IMR-90 (cell line): Measurements from ENCODE around the gene CDK5R1. TPM values are rescaled to one million over a fixed set of nuclear protein-coding genes. Genes with fewer than 3 reads are reported as not detected.

ENCODE experiments used
- ATAC-seq: fragments of 200-7000 bp; cut with Tn5 transposase; 2 replicates; pipeline ENCODE4 v1.9.1; 2020; ENCODE audit warnings: low read depth, mild to moderate bottlenecking, moderate library complexity
- BruUV-seq: library from RNA; stranded (reverse); fragments of 400-500 nt; replicated peaks from 2 replicates; lab custom pipeline; 2021; lab: Mats Ljungman, UMichigan
- CTCF ChIA-PET: fragments of 300-600 bp; formaldehyde crosslinking; extraction: SDS; loops from one replicate; lab custom pipeline; 2021; ENCODE audit warnings: antibody characterized with exemption; lab: Yijun Ruan, JAX
- POLR2A ChIA-PET: fragments of 300-600 bp; sonication (Branson Sonifier 250); formaldehyde crosslinking; loops from one replicate; lab custom pipeline; 2022; ENCODE audit warnings: antibody characterized with exemption; ENCODE audit not compliant: unreplicated experiment; lab: Charles Lee
- DNase-seq: peaks from one replicate; pipeline ENCODE4 v3.0.0; 2013
- H2AFZ ChIP-seq: replicated peaks from 2 replicates; pipeline ENCODE3; 2013; ENCODE audit warnings: low read length, mild to moderate bottlenecking; ENCODE audit not compliant: poor library complexity
- H2AK5ac ChIP-seq: 2 replicates; pipeline ENCODE4 v1.6.1; 2013; ENCODE audit warnings: low read depth, low read length, inconsistent platforms
- H2AK9ac ChIP-seq: replicated peaks from 2 replicates; pipeline ENCODE3; 2013; ENCODE audit warnings: mild to moderate bottlenecking, low read depth, low read length, moderate library complexity; ENCODE audit not compliant: poor library complexity
- H2BK120ac ChIP-seq: 2 replicates; pipeline ENCODE4 v1.6.1; 2013; ENCODE audit warnings: low read depth, low read length, inconsistent platforms
- H2BK15ac ChIP-seq: 3 replicates; pipeline ENCODE4 v1.6.1; 2013; ENCODE audit warnings: low read depth, low read length, inconsistent platforms
- H2BK20ac ChIP-seq: 2 replicates; pipeline ENCODE4 v1.6.1; 2013; ENCODE audit warnings: low read depth, mild to moderate bottlenecking, inconsistent platforms, low read length, moderate library complexity
- H2BK5ac ChIP-seq: 2 replicates; pipeline ENCODE4 v1.6.1; 2013; ENCODE audit warnings: mild to moderate bottlenecking, low read depth, low read length, inconsistent platforms; ENCODE audit not compliant: poor library complexity, severe bottlenecking
- H3K14ac ChIP-seq: replicated peaks from 2 replicates; pipeline ENCODE4 v1.6.1; 2013; ENCODE audit warnings: low read depth, low read length, inconsistent platforms
- H3K18ac ChIP-seq: 2 replicates; pipeline ENCODE4 v1.6.1; 2013; ENCODE audit warnings: low read depth, low read length, control low read depth
- H3K23ac ChIP-seq: 2 replicates; pipeline ENCODE4 v1.6.1; 2013; ENCODE audit warnings: low read depth, low read length, inconsistent platforms
- H3K27ac ChIP-seq: 2 replicates; pipeline ENCODE4 v1.5.1; 2013; ENCODE audit warnings: mild to moderate bottlenecking, control low read depth, low read length; ENCODE audit not compliant: insufficient read depth
- H3K27me3 ChIP-seq: 2 replicates; pipeline ENCODE4 v1.6.1; 2013; ENCODE audit warnings: low read length; ENCODE audit not compliant: control insufficient read depth, insufficient read depth
- H3K36me3 ChIP-seq: 2 replicates; pipeline ENCODE4 v1.6.1; 2013; ENCODE audit warnings: low read length, mixed read lengths; ENCODE audit not compliant: control insufficient read depth, insufficient read depth
- H3K4ac ChIP-seq: 2 replicates; pipeline ENCODE4 v1.6.1; 2013; ENCODE audit warnings: low read depth, low read length, inconsistent platforms
- H3K4me1 ChIP-seq: 2 replicates; pipeline ENCODE4 v1.6.1; 2013; ENCODE audit warnings: low read length, mixed read lengths; ENCODE audit not compliant: control insufficient read depth, insufficient read depth
- H3K4me2 ChIP-seq: 2 replicates; pipeline ENCODE4 v1.6.1; 2013; ENCODE audit warnings: low read depth, mild to moderate bottlenecking, control low read depth, low read length, moderate library complexity
- H3K4me3 ChIP-seq: 2 replicates; pipeline ENCODE4 v1.5.1; 2013; ENCODE audit warnings: low read depth, mild to moderate bottlenecking, control low read depth, low read length, moderate library complexity; ENCODE audit not compliant: insufficient read depth
- H3K56ac ChIP-seq: 2 replicates; pipeline ENCODE4 v1.6.1; 2013; ENCODE audit warnings: low read length, inconsistent platforms; ENCODE audit not compliant: insufficient read depth; ENCODE audit errors: extremely low read depth
- H3K79me1 ChIP-seq, 2 experiments: 2 replicates each; pipeline ENCODE4 v1.6.1; 2013; ENCODE audit warnings: low read length in 2 of 2, inconsistent platforms in 1 of 2, low read depth in 1 of 2
- H3K9ac ChIP-seq: 2 replicates; pipeline ENCODE4 v1.6.1; 2013; ENCODE audit warnings: low read depth, low read length, control low read depth
- H3K9me1 ChIP-seq: 2 replicates; pipeline ENCODE4 v1.6.1; 2013; ENCODE audit warnings: low read length, inconsistent platforms; ENCODE audit not compliant: insufficient read depth
- H3K9me3 ChIP-seq: 2 replicates; pipeline ENCODE4 v1.6.1; 2013; ENCODE audit warnings: low read length; ENCODE audit not compliant: control insufficient read depth, insufficient read depth
- H4K20me1 ChIP-seq: 2 replicates; pipeline ENCODE4 v1.6.1; 2013; ENCODE audit warnings: low read length, inconsistent platforms; ENCODE audit not compliant: insufficient read depth
- H4K5ac ChIP-seq: 2 replicates; pipeline ENCODE4 v1.6.1; 2013; ENCODE audit warnings: mild to moderate bottlenecking, low read depth, low read length, control low read depth
- H4K8ac ChIP-seq, 2 experiments: 2 replicates each; pipeline ENCODE4 v1.6.1; 2013; ENCODE audit warnings: low read depth in 2 of 2, low read length in 2 of 2, control low read depth in 1 of 2, inconsistent platforms in 1 of 2
- H4K91ac ChIP-seq: 2 replicates; pipeline ENCODE4 v1.6.1; 2013; ENCODE audit warnings: low read depth, low read length, inconsistent platforms; ENCODE audit not compliant: insufficient read depth
- BHLHE40 ChIP-seq: fragments of 150-350 bp; IDR thresholded peaks from 2 replicates; pipeline ENCODE4 v1.6.1; 2016; ENCODE audit warnings: mild to moderate bottlenecking, low read depth, low read length
- CHD1 ChIP-seq: IDR thresholded peaks from 2 replicates; pipeline ENCODE4 v1.6.1; 2012; ENCODE audit warnings: low read depth, low read length, improper control_type of control experiment
- CTCF ChIP-seq: conservative IDR thresholded peaks from 2 replicates; pipeline ENCODE4 v1.5.1; 2012; ENCODE audit warnings: mild to moderate bottlenecking, low read depth, low read length, improper control_type of control experiment
- ELK1 ChIP-seq: fragments of 150-350 bp; IDR thresholded peaks from 2 replicates; pipeline ENCODE4 v1.6.1; 2016; ENCODE audit warnings: low read depth, mild to moderate bottlenecking, low read length, moderate library complexity, borderline replicate concordance
- FOS ChIP-seq: fragments of 150-350 bp; IDR thresholded peaks from 2 replicates; pipeline ENCODE4 v1.6.1; 2016; ENCODE audit warnings: low read depth, low read length
- MXI1 ChIP-seq: IDR thresholded peaks from 2 replicates; pipeline ENCODE4 v1.6.1; 2012; ENCODE audit warnings: low read depth, mild to moderate bottlenecking, low read length, moderate library complexity, borderline replicate concordance
- NFE2L2 ChIP-seq: fragments of 150-350 bp; IDR thresholded peaks from 2 replicates; pipeline ENCODE4 v1.6.1; 2016; ENCODE audit warnings: low read depth, mild to moderate bottlenecking, low read length
- RAD21 ChIP-seq: IDR thresholded peaks from 2 replicates; pipeline ENCODE4 v1.6.1; 2012; ENCODE audit warnings: low read length, improper control_type of control experiment
- WGBS, 2 experiments: methylation state at CpG; one replicate each; pipeline versions ENCODE4 v1.1.5 to v1.1.7; 2013; ENCODE audit warnings: missing lambda C conversion rate in 2 of 2; ENCODE audit not compliant: insufficient read length in 1 of 2; ENCODE audit errors: extremely low coverage in 2 of 2; 5-methylcytosine and 5-hydroxymethylcytosine counted together
- dilution Hi-C: fragments of 300-500 bp; cut with HindIII; formaldehyde crosslinking; loops from one replicate; pipeline ENCODE4 v1.14.3; 2018; ENCODE audit warnings: low sequenced_read_pairs; ENCODE audit not compliant: unreplicated experiment
- in situ Hi-C: fragments of 300-500 bp; cut with MboI; formaldehyde crosslinking; loops from 3 replicates; pipeline ENCODE4 v1.14.3; 2019; ENCODE audit warnings: low sequenced_read_pairs, inconsistent platforms, mixed read lengths
- intact Hi-C: fragments of 100-400 bp; cut with micrococcal nuclease; formaldehyde crosslinking; loops from 2 replicates; pipeline ENCODE4 v1.10.0; 2022
- polyA plus RNA-seq, 3 experiments: library from polyadenylated mRNA; depleted of rRNA; stranded (reverse); fragments of >200 nt; gene quantifications; 2 replicates each; pipeline ENCODE4 v1.2.3, GENCODE V29; 2012; ENCODE audit warnings: low replicate concordance in 1 of 3
- total RNA-seq: library from RNA; depleted of rRNA; stranded (reverse); fragments of >200 nt; gene quantifications from 2 replicates; pipeline ENCODE4 v1.2.3, GENCODE V29; 2012

The CDK5R1 gene
- total and polyA plus RNA-seq, 2 of the 4 experiments (the other 2 are of a cell fraction), result 0.36 to 0.74 TPM

DNA sequence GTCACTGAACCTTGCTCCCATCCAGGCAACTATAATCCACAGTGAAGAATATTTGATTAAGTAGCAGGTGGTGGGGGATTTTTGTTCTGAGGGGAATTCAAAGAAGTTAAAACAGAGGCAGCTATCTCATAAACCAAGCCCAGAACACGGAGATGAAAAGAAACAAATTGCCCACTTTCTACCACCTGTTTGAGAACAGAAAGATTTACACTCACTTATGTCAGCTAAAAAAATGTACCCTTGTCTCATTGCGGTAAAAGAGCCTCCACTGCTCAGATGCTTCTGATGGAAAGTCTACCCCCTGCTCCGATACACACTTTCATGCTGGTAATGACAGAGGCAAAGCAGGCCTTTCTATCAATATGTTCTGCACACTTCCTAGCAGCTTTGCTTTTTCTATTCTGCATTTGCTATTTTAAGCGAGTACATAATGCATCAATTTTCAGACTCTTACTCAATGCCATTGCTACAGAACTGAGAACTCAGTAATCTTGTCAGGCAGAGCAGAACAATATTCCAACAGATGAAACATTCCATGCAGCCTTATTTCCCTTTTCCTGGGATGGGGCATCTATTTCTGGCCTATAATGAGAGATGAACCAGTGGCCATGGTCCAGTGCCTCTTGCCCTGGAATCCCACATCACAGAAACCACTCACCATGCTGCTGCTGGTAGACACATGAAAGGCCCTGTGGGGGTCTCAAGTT lies 29.0 kb downstream of the CDK5R1 start:
- no peaks in the 10 kb centered on the region; the same call in 1 of the 2 replicates for H3K4me1 ChIP-seq
- H4K91ac ChIP-seq, result no peak overlapping the region
- WGBS, 2 experiments, result no CpG with 5 or more reads among the region's 4 CpGs
- no peak overlapping the region for H3K18ac ChIP-seq
- no peak overlapping the region for H4K5ac ChIP-seq
- H2BK5ac ChIP-seq, result no peak overlapping the region
- peaks cover 2% of the 10 kb centered on the region; the same call in 1 of the 2 replicates for H3K9me1 ChIP-seq
- no peak overlapping the region for H3K4me3 ChIP-seq
- H3K36me3 ChIP-seq, result no peaks in the 10 kb centered on the region
- no peak overlapping the region for H3K14ac ChIP-seq
- H2BK15ac ChIP-seq, result no peak overlapping the region
- no TSS peak for BruUV-seq
- H4K8ac ChIP-seq, result no peak overlapping the region
- no peaks in the 10 kb centered on the region for H3K79me1 ChIP-seq
- dilution Hi-C loops (no loop called here), intact Hi-C loops (no loop called here), in situ Hi-C loops (no loop called here)
- no peak overlapping the region for H2AFZ ChIP-seq
- ATAC-seq (no peak), DNase-seq (no peak)
- no peaks in the 10 kb centered on the region for H4K20me1 ChIP-seq
- no peak overlapping the region for H3K23ac ChIP-seq
- ChIA-PET CTCF (no interaction called here), POLR2A (no interaction called here)
- H3K27ac ChIP-seq, result no peak overlapping the region
- peaks cover 29% of the 10 kb centered on the region for H3K27me3 ChIP-seq
- no peaks in the 10 kb centered on the region for H3K9me3 ChIP-seq
- H3K56ac ChIP-seq, result no peak overlapping the region
- no peak overlapping the region for H2AK5ac ChIP-seq
- H3K9ac ChIP-seq, result no peak overlapping the region
- H3K4ac ChIP-seq, result no peak overlapping the region
- no peak overlapping the region for H3K4me2 ChIP-seq
- no peak for TF ChIP-seq FOS
- no peak for TF ChIP-seq RAD21
- TF ChIP-seq ELK1, result no peak
- TF ChIP-seq CHD1, result no peak
- TF ChIP-seq BHLHE40, result no peak
- TF ChIP-seq NFE2L2, result no peak
- no peak for TF ChIP-seq MXI1
- TF ChIP-seq CTCF, result no peak
- H2BK20ac ChIP-seq, result no peak overlapping the region
- no peak overlapping the region for H2AK9ac ChIP-seq
- H2BK120ac ChIP-seq, result no peak overlapping the region
